Stomach smooth muscle (tissue), 2 donors: Measurements from ENCODE around the gene SLC40A1.

ENCODE experiments used
- H3K27ac ChIP-seq: one replicate; pipeline ENCODE4 v1.7.0; 2013; ENCODE audit warnings: mild to moderate bottlenecking, low read length, inconsistent platforms
- H3K27me3 ChIP-seq, 2 donors: one replicate each; pipeline ENCODE4 v1.7.0; 2013; ENCODE audit warnings: low read length in 2 of 2; ENCODE audit not compliant: insufficient read depth in 2 of 2, control insufficient read depth in 1 of 2
- H3K36me3 ChIP-seq, 2 donors: one replicate each; pipeline ENCODE4 v1.7.0; 2013; ENCODE audit warnings: low read length in 2 of 2; ENCODE audit not compliant: control insufficient read depth in 2 of 2, insufficient read depth in 2 of 2
- H3K4me1 ChIP-seq: one replicate; pipeline ENCODE4 v1.7.0; 2013; ENCODE audit warnings: low read length; ENCODE audit not compliant: control insufficient read depth, insufficient read depth
- H3K4me3 ChIP-seq, 2 donors: one replicate each; pipeline ENCODE4 v1.7.0; 2013; ENCODE audit warnings: low read length in 2 of 2
- H3K9ac ChIP-seq, 2 donors: one replicate each; pipeline ENCODE4 v1.7.0; 2013; ENCODE audit warnings: low read length in 2 of 2, mild to moderate bottlenecking in 1 of 2
- H3K9me3 ChIP-seq, 2 donors: one replicate each; pipeline ENCODE4 v1.7.0; 2013; ENCODE audit warnings: low read length in 2 of 2; ENCODE audit not compliant: control insufficient read depth in 2 of 2
- donor health status: healthy.
- donor health status: Pancreatic carcinoma.

The SLC40A1 gene

DNA sequence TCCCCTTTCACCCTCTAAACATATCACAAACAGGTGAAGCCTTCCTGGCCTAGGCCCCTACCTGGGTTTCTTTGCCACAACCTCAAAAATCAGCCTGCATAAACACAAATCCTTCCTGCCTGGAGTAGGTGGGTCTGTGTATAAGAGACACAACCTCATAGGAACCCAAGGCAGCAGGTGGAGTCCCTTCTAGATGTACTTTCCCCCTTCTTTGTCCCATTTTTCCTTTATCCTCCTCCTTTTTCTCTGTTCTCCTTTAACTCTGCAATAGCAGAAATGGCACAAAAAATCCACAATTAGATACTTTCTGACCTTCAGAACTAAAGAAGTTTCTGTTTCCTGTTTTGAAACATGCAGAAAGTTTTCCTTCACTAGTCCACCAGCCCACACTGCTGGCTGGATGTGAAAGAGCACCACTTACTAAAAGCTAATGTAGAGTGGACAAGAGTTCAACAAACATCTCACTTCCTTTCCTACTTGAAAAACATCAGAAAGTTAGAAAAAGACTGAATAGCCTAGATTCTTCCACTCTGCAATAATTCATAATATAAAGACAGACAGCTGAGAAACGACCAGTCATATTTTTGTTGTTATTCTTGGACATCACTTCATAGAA is 11.2 kb downstream of the SLC40A1 start:
- peaks cover 3% of the 10 kb centered on the region for H3K4me1 ChIP-seq
- H3K27ac ChIP-seq: no peak overlapping the region
- H3K36me3 ChIP-seq: peaks cover 18 to 22% of the 10 kb centered on the region in 2 donors
- H3K9me3 ChIP-seq: no peaks in the 10 kb centered on the region
- H3K4me3 ChIP-seq: no peak overlapping the region
- H3K9ac ChIP-seq: no peak overlapping the region
- H3K27me3 ChIP-seq: no peaks in the 10 kb centered on the region

DNA sequence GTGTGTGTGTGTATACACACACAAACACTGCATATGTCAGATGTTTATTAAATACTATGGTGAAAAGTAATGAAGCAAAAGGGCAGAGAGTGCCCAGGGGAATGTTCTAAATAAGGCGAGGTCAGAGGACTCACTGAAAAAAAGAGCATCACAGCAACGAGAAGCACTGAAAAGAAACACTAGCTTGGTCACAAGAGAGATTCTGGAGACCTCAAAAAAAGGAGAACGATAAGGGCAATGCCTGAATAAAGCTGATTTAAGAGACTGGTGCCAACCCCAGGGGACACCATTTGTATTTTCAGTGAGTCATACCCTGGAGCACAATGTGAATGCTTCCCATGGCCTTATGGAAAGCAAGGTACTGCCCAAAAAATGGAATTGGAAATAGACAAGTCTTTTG is 14.5 kb downstream of the SLC40A1 start:
- H3K4me1 ChIP-seq: peaks cover 3% of the 10 kb centered on the region
- H3K9me3 ChIP-seq: no peaks in the 10 kb centered on the region
- H3K4me3 ChIP-seq: no peak overlapping the region
- no peak overlapping the region for H3K9ac ChIP-seq
- H3K36me3 ChIP-seq: peaks cover 20 to 33% of the 10 kb centered on the region in 2 donors
- H3K27me3 ChIP-seq: no peaks in the 10 kb centered on the region
- no peak overlapping the region for H3K27ac ChIP-seq

DNA sequence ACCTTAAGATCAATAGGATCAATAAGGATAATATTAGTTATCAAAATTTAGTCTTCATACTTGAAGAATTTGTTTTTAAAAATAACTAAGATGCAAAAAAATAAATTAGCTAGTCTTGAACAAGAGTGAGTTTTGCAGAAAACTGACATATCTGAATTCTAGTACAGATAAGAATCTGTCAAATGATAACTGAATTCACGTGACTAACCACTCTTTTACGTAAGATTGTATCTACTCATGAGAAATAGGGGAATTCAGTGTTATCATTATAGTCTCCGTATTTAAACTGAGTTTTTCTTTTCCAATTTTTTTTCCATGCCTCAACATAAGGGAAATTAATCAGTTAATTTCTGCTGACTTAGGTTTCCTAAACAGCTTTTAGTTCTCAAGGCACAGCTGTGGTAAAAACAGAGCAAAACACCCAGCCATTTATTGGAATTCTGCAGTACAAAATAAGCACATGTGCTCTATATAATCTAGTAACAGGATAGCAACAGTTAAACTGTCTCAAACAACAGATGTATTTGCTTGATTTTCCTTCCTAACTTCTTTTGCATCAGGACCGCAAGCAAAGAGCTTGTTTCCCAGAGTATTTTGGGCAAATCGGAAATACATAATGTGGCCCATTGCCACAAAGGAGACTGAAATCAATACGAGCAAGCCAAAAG is 19.1 kb downstream of the SLC40A1 start:
- Histone ChIP-seq H3K4me3 (no peak overlapping the region), H3K9me3 (no peaks in the 10 kb centered on the region), H3K36me3 (peaks cover 17 to 26% of the 10 kb centered on the region in 2 donors), H3K4me1 (peaks cover 6% of the 10 kb centered on the region), H3K27ac (no peak overlapping the region), H3K9ac (no peak overlapping the region), H3K27me3 (no peaks in the 10 kb centered on the region)

DNA sequence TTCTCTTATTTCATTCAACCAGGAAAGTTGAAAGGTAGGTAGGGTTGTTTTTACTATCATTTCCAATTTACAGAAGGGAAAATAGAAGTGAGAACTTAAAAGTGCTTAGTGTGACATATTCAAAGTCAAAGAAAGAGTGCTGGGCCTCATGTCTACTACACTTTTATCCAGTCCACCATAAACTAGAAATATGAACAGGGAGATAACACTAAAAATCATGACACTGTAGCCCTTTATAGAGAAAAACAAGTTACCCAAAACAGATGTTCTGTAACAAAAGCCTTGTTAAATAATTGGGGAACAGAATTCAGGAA is 20.4 kb downstream of the SLC40A1 start:
- no peak overlapping the region for H3K4me3 ChIP-seq
- no peaks in the 10 kb centered on the region for H3K9me3 ChIP-seq
- H3K27me3 ChIP-seq: no peaks in the 10 kb centered on the region
- no peak overlapping the region for H3K9ac ChIP-seq
- peaks cover 6% of the 10 kb centered on the region for H3K4me1 ChIP-seq
- no peak overlapping the region for H3K27ac ChIP-seq
- peaks cover 14 to 22% of the 10 kb centered on the region in 2 donors for H3K36me3 ChIP-seq

DNA sequence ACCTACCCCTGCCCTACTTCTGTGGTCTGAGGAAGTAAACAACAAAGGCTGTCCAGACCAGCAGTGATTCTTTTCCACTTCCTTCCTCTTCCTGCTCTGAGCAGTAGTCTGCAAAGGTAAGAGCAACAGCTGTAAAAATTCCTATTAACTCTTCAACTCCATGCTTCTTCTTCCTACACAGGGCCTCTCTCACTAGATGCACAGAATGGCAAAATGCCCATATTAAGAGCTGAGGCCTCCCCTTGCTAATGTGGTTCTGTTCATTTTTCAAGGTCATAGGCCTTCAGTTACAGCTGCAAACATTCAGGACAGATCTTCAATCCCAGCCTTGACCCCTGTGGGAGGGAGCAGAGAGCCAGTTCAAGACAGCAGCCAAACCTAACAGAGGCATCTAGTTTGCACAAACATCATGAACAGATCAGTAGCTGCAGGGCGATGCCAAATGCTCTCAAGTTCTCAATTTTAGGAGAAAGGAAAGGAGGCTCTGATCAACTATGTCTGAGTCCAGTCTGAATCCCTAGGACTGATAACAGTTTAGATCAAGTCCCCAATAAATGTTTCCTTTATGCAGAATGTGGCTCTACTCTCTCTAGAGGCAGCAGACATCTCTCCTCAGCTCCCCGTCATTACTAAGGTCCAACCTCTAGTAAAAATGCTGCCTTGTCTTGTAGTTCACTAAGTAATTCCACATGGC is 20.9 kb downstream of the SLC40A1 start:
- Histone ChIP-seq H3K4me3 (no peak overlapping the region), H3K9me3 (no peaks in the 10 kb centered on the region), H3K27ac (no peak overlapping the region), H3K36me3 (peaks cover 9 to 17% of the 10 kb centered on the region in 2 donors), H3K27me3 (no peaks in the 10 kb centered on the region), H3K4me1 (peaks cover 6% of the 10 kb centered on the region), H3K9ac (no peak overlapping the region)

DNA sequence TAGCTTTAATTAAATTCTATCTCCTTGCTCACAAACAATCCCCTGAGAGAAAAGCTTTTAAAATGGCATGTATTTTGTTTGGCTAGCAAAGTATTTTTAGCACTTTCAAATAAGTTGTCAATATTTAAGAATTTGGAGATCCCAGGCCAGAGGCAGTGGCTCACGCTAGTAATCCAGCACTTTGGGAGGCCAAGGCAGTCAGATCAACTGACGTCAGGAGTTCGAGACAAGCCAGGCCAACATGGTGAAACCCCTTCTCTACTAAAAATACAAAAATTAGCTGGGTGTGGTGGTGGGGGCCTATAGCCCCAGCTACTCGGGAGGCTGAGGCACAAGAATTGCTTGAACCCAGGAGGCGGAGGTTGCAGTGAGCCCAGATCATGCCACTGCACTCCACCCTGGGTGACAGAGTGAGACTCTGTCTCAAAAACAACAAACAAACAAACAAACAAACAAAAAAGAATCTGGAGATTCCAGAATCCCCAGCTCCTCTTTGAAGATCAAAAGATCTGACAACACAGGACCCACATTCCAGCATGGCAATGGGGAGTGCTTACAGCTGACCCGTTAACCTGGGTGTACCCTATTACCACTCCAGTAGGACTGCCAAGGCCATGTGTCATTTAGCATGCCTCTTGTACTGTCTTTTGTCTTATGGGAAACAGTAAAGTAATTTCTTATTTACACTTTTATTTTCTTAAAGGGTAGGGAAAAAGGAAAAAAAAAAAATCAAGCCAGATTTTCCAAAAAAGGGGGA is 21.9 kb downstream of the SLC40A1 start:
- Histone ChIP-seq H3K9ac (no peak overlapping the region), H3K27me3 (no peaks in the 10 kb centered on the region), H3K36me3 (peaks cover 4 to 12% of the 10 kb centered on the region in 2 donors), H3K4me1 (peaks cover 6% of the 10 kb centered on the region), H3K9me3 (no peaks in the 10 kb centered on the region), H3K27ac (no peak overlapping the region), H3K4me3 (no peak overlapping the region)

DNA sequence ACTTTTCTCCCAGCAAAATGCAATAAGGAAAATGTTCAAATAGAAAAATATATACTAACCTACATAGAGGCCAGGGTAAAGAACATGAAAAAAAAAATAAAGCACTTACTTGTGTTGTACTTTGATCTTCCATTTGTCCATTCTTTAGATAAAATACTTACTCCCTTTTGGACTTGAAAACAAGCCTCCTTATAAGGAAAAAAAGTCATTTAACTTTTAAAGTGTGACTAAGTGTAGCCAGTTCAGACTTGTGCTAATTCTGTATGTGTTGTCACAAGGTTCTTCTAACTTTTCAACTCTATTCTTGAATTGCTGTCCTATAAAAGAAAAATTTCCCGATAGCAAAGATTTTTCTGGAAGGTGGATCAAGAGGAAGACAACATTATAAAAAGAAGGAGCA is 23.2 kb downstream of the SLC40A1 start:
- Histone ChIP-seq H3K9ac (no peak overlapping the region), H3K27ac (no peak overlapping the region), H3K4me3 (no peak overlapping the region), H3K9me3 (no peaks in the 10 kb centered on the region), H3K27me3 (no peaks in the 10 kb centered on the region), H3K36me3 (peaks cover 0 to 8% of the 10 kb centered on the region in 2 donors), H3K4me1 (peaks cover 12% of the 10 kb centered on the region)

DNA sequence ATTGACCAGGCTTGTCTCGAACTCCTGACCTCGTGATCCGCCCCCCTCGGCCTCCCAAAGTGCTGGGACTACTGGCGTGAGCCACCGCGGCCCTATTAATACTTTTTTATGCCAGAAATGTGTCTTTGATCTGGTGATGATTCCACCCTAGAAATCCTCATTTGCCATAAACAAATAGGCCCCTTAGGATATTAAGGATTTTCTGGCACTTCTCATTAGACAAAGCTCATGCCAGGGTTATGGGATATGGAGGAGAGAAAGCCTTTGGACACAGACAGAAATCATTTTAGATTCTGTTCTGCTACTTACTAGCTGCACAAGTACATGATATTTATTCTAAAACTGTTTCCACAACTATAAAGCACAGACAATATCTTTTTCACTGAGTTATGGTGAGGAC is 24.1 kb downstream of the SLC40A1 start:
- H3K4me1 ChIP-seq: peaks cover 19% of the 10 kb centered on the region
- H3K9ac ChIP-seq: no peak overlapping the region

DNA sequence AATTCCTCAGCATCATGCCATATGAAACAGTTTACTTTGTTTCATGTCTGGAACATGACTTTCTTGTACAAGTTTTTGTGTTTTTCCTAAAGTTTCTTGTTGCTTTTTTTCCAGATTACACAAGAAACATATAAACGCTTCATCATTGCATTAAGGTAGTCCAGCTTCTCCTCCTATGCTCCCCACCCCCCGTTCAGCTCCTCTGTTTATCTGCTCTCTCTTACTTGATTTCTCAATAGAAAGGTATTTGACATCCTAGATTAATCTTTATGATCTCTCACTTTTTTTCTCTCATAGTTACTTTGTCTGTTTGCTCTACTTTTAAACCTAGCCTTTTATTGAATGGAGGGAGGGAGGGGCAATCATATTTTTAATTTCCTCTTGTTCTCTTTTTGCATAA is 25.4 kb downstream of the SLC40A1 start:
- Histone ChIP-seq H3K27me3 (no peaks in the 10 kb centered on the region), H3K27ac (no peak overlapping the region), H3K9me3 (no peaks in the 10 kb centered on the region), H3K9ac (no peak overlapping the region), H3K4me3 (no peak overlapping the region), H3K4me1 (peaks cover 21% of the 10 kb centered on the region), H3K36me3 (no peaks in the 10 kb centered on the region)

More for the DNA sequence above, 24.1 kb downstream of the SLC40A1 start:
- peaks cover 0 to 5% of the 10 kb centered on the region in 2 donors for H3K36me3 ChIP-seq
- no peak overlapping the region for H3K27ac ChIP-seq
- no peaks in the 10 kb centered on the region for H3K27me3 ChIP-seq
- H3K9me3 ChIP-seq: no peaks in the 10 kb centered on the region
- no peak overlapping the region for H3K4me3 ChIP-seq

DNA sequence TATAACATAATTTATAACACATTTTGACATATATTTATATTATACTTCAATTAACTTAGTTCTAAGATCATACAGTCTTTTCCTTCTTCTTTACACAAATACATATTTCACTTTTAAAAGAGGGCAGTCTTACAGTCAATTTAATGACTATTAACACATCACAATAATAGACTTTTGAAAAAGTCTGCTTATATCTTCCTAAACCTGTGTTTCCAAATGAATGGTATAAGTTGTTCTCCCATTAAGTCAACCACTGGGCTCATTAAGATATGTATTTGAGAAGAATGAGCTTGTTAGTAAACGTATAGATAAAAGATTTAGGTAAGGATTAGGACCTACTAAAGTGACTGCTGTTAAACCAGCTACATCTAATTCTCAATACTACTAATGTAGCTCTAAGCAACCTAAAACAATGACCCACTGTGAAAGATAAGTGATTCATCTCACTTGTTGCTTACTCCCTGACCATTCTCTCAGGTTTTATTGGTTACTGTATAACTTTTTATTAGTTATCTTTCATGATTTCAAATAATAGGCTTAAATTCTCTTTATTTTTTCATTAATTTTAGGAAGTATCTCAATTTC is 27.0 kb downstream of the SLC40A1 start:
- Histone ChIP-seq H3K9me3 (no peaks in the 10 kb centered on the region), H3K4me1 (peaks cover 15% of the 10 kb centered on the region), H3K27me3 (no peaks in the 10 kb centered on the region), H3K36me3 (no peaks in the 10 kb centered on the region), H3K27ac (no peak overlapping the region), H3K4me3 (no peak overlapping the region), H3K9ac (no peak overlapping the region)
